K562 (cell line): Measurements from ENCODE around the gene ANO2. TPM values are rescaled to one million over a fixed set of nuclear protein-coding genes. Genes with fewer than 3 reads are reported as not detected.

Experiments used
- ATAC-seq: fragments of 200-7000 bp; cut with Tn5 transposase; 3 replicates; pipeline ENCODE4 v1.9.1; 2020; ENCODE audit warnings: moderate library complexity
- BruUV-seq: library from RNA; stranded (reverse); fragments of 400-500 nt; replicated peaks from 2 replicates; lab custom pipeline; 2021; lab: Mats Ljungman, UMichigan
- CTCF ChIA-PET: fragments of 300-600 bp; formaldehyde crosslinking; extraction: SDS; loops from one replicate; lab custom pipeline; 2021; ENCODE audit warnings: low intra/inter-chr PET ratio; lab: Yijun Ruan, JAX
- POLR2A ChIA-PET: fragments of 300-600, 350-650 bp; sonication (Branson Sonifier 250); formaldehyde crosslinking; extraction: SDS; loops from one replicate; lab custom pipeline; 2021; ENCODE audit warnings: antibody characterized with exemption, inconsistent platforms; lab: Yijun Ruan, JAX
- DNase-seq, 4 experiments: peaks; one replicate each; pipeline versions ENCODE4 v3.0.0 to v3.0.0-alpha.2; 2011 to 2018; ENCODE audit warnings: low spot score in 3 of 4, mixed read lengths in 3 of 4; ENCODE audit errors: extremely low read depth in 1 of 4
- FAIRE-seq: peaks from 2 replicates; lab custom pipeline; 2011; peaks lifted over from hg19 to GRCh38; lab: Jason Lieb, UNC
- H2AFZ ChIP-seq: 2 replicates; pipeline ENCODE4 v1.6.0; 2011; ENCODE audit warnings: low read depth, low read length, control low read depth, inconsistent platforms
- H3K27ac ChIP-seq: fragments of 200-600 bp; 3 replicates; pipeline ENCODE4 v1.8.0; 2011; ENCODE audit warnings: low read depth, mild to moderate bottlenecking, control low read depth, inconsistent platforms, low read length, moderate library complexity, mixed read lengths; ENCODE audit errors: extremely low read depth
- H3K27me3 ChIP-seq, 2 experiments: fragments of 300-600 bp in 1 of 2; 2 replicates in 1 of 2; 3 replicates in 1 of 2; pipeline versions ENCODE4 v1.6.0 to v1.8.0; 2011; ENCODE audit warnings: inconsistent platforms in 2 of 2, low read length in 2 of 2, mild to moderate bottlenecking in 1 of 2, mixed read lengths in 1 of 2, moderate library complexity in 1 of 2; ENCODE audit not compliant: control insufficient read depth in 2 of 2, insufficient read depth in 2 of 2
- H3K36me3 ChIP-seq: fragments of 300-600 bp; 3 replicates; pipeline ENCODE4 v1.8.0; 2011; ENCODE audit warnings: mild to moderate bottlenecking, low read length, inconsistent platforms; ENCODE audit not compliant: control insufficient read depth, insufficient read depth
- H3K4me1 ChIP-seq, 2 experiments: fragments of 200-600 bp in 1 of 2; replicated peaks in 1 of 2; 2 replicates in 1 of 2; 3 replicates in 1 of 2; pipeline versions ENCODE4 v1.5.1 to v1.8.0; 2011; ENCODE audit warnings: inconsistent platforms in 2 of 2, low read length in 2 of 2, mild to moderate bottlenecking in 1 of 2, mixed read lengths in 1 of 2, moderate library complexity in 1 of 2; ENCODE audit not compliant: control insufficient read depth in 2 of 2, insufficient read depth in 2 of 2
- H3K4me2 ChIP-seq: 2 replicates; pipeline ENCODE4 v1.6.1; 2011; ENCODE audit warnings: low read length, control low read depth, inconsistent platforms, mixed read lengths; ENCODE audit not compliant: insufficient read depth
- H3K4me3 ChIP-seq: fragments of 200-600 bp; sonication (generic), shearing (Covaris generic); 2 replicates; pipeline ENCODE4 v1.5.1; 2016; ENCODE audit warnings: control low read depth, inconsistent platforms
- H3K79me2 ChIP-seq: fragments of 200-600 bp; 3 replicates; pipeline ENCODE4 v1.8.0; 2011; ENCODE audit warnings: low read length, inconsistent platforms; ENCODE audit not compliant: control insufficient read depth, insufficient read depth
- H3K9ac ChIP-seq, 2 experiments: 2 replicates each; pipeline versions ENCODE4 v1.6.0 to v1.6.1; 2011; ENCODE audit warnings: low read depth in 2 of 2, low read length in 2 of 2, control low read depth in 1 of 2, inconsistent platforms in 1 of 2, mild to moderate bottlenecking in 1 of 2, mixed read lengths in 1 of 2; ENCODE audit not compliant: insufficient read depth in 1 of 2
- H3K9me1 ChIP-seq: one replicate; pipeline ENCODE4 v1.6.0; 2011; ENCODE audit warnings: inconsistent platforms, mild to moderate bottlenecking, low read length, moderate library complexity; ENCODE audit not compliant: control insufficient read depth, insufficient read depth
- H3K9me3 ChIP-seq: replicated peaks from 2 replicates; pipeline ENCODE4 v1.5.1; 2011; ENCODE audit warnings: low read depth, low read length, inconsistent platforms; ENCODE audit not compliant: control insufficient read depth, insufficient read depth
- H4K20me1 ChIP-seq: replicated peaks from 2 replicates; pipeline ENCODE4 v1.6.1; 2011; ENCODE audit warnings: low read length, inconsistent platforms, mixed read lengths; ENCODE audit not compliant: control insufficient read depth, insufficient read depth
- NFE2 ChIP-seq: IDR thresholded peaks from 2 replicates; pipeline ENCODE4 v1.6.1; 2014; ENCODE audit warnings: antibody characterized with exemption, low read depth
- POU5F1 ChIP-seq: fragments of 150-350 bp; IDR thresholded peaks from 2 replicates; pipeline ENCODE4 v1.6.1; 2014; ENCODE audit warnings: borderline replicate concordance, low read length, low read depth, mild to moderate bottlenecking; ENCODE audit not compliant: partially characterized antibody
- TGIF2 ChIP-seq: sonication (generic); formaldehyde crosslinking; IDR thresholded peaks from 2 replicates; pipeline ENCODE4 v1.8.1; 2022; ENCODE audit warnings: mild to moderate bottlenecking, missing genetic modification reagents, moderate library complexity
- ZFP30 ChIP-seq: fragments of 250-450 bp; sonication (Bioruptor Pico); IDR thresholded peaks from 2 replicates; pipeline ENCODE4 v1.8.0; 2022; ENCODE audit warnings: moderate library complexity, mild to moderate bottlenecking, inconsistent platforms, borderline replicate concordance
- WGBS: fragments of 100-300 bp; shearing (Covaris generic); methylation state at CpG from one replicate; pipeline ENCODE4 v1.1.6; 2016; ENCODE audit warnings: low coverage, mixed read lengths; ENCODE audit not compliant: insufficient coverage; ENCODE audit errors: missing lambda C conversion rate; 5-methylcytosine and 5-hydroxymethylcytosine counted together
- in situ Hi-C: fragments of 300-500 bp; cut with MboI; formaldehyde crosslinking; loops from 4 replicates; pipeline ENCODE4 v1.15.0; 2018; ENCODE audit warnings: inconsistent platforms, mixed read lengths
- intact Hi-C: fragments of 100-400 bp; cut with micrococcal nuclease; formaldehyde crosslinking; loops from 2 replicates; pipeline ENCODE4 v1.14.2; 2022
- polyA plus RNA-seq, 8 experiments: library from polyadenylated mRNA; depleted of rRNA in 4 of 8; stranded (reverse) in 5 of 8; unstranded in 3 of 8; fragments of >200 nt; fragmentation: Nextera tagmentation in 2 of 8; fragmentation: Illumina TruSeq in 1 of 8; extraction: Ambion mirVana in 2 of 8; extraction: Trizol in 1 of 8; gene quantifications; 2 replicates each; pipeline versions ENCODE4 v1.2.1 to v1.2.3, GENCODE V29; 2011 to 2014; ENCODE audit warnings: inconsistent platforms in 1 of 8, missing spikeins in 1 of 8
- total RNA-seq, 7 experiments: library from RNA; depleted of rRNA in 6 of 7; stranded (reverse); fragments of >200 nt in 6 of 7; fragmentation: Illumina TruSeq in 2 of 7; extraction: Trizol in 2 of 7; gene quantifications; 2 replicates each; pipeline versions ENCODE4 v1.2.1 to v1.2.3, GENCODE V29; 2011 to 2021; ENCODE audit warnings: low replicate concordance in 1 of 7
- TF ChIP-seq, protein P1 (sequence below): IDR thresholded peaks from 3 replicates; pipeline ENCODE4 v1.6.1; 2011; ENCODE audit warnings: borderline replicate concordance, mild to moderate bottlenecking; ENCODE audit not compliant: insufficient read length, insufficient read depth
- TF ChIP-seq, protein P2 (sequence below): sonication (generic); formaldehyde crosslinking; IDR thresholded peaks from 2 replicates; pipeline ENCODE4 v1.8.0; 2022; ENCODE audit warnings: missing genetic modification reagents, mild to moderate bottlenecking, borderline replicate concordance
- TF ChIP-seq, protein P3 (sequence below): IDR thresholded peaks from 2 replicates; pipeline ENCODE4 v1.6.1; 2012; ENCODE audit warnings: low read depth, low read length, improper control_type of control experiment, borderline replicate concordance

Gene ANO2
- total and polyA plus RNA-seq, 9 of the 15 experiments (the other 6 are each of a cell fraction or from before 2014, with no cell fraction given), result 0.64 TPM; not detected in 8

GRCh38 chr12:5523396-5524115 is 421.5 kb downstream of the ANO2 start:
- WGBS, result under 1% methylated on average over 23 of the region's 24 CpGs
- no peaks in the 10 kb centered on the region for H3K9me1 ChIP-seq
- peaks cover 0 to 41% of the 10 kb centered on the region in 2 experiments; a peak in 2 of 5 replicates for H3K27me3 ChIP-seq
- TF ChIP-seq, protein P1, sequence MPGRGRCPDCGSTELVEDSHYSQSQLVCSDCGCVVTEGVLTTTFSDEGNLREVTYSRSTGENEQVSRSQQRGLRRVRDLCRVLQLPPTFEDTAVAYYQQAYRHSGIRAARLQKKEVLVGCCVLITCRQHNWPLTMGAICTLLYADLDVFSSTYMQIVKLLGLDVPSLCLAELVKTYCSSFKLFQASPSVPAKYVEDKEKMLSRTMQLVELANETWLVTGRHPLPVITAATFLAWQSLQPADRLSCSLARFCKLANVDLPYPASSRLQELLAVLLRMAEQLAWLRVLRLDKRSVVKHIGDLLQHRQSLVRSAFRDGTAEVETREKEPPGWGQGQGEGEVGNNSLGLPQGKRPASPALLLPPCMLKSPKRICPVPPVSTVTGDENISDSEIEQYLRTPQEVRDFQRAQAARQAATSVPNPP, result no peak
- TF ChIP-seq, protein P2, sequence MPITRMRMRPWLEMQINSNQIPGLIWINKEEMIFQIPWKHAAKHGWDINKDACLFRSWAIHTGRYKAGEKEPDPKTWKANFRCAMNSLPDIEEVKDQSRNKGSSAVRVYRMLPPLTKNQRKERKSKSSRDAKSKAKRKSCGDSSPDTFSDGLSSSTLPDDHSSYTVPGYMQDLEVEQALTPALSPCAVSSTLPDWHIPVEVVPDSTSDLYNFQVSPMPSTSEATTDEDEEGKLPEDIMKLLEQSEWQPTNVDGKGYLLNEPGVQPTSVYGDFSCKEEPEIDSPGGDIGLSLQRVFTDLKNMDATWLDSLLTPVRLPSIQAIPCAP, result no peak
- TF ChIP-seq NFE2, result no peak
- TF ChIP-seq, protein P3, sequence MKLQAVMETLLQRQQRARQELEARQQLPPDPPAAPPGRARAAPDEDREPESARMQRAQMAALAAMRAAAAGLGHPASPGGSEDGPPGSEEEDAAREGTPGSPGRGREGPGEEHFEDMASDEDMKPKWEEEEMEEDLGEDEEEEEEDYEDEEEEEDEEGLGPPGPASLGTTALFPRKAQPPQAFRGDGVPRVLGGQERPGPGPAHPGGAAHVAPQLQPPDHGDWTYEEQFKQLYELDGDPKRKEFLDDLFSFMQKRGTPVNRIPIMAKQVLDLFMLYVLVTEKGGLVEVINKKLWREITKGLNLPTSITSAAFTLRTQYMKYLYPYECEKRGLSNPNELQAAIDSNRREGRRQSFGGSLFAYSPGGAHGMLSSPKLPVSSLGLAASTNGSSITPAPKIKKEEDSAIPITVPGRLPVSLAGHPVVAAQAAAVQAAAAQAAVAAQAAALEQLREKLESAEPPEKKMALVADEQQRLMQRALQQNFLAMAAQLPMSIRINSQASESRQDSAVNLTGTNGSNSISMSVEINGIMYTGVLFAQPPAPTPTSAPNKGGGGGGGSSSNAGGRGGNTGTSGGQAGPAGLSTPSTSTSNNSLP, result no peak
- no peak for TF ChIP-seq TGIF2 (CRISPR knock-in tag)
- no peak for TF ChIP-seq ZFP30
- no peak for TF ChIP-seq POU5F1
- no peak overlapping the region for H3K4me2 ChIP-seq
- H3K79me2 ChIP-seq, result no peaks in the 10 kb centered on the region
- POLR2A ChIA-PET, result interaction anchor here (0.5 kb wide), 1 partner anchor 52 kb away, joined by 3 read pairs; no protein-coding TSS in a partner anchor
- no TSS peak for BruUV-seq
- FAIRE-seq (no peak), DNase-seq (no peak), ATAC-seq (no peak)
- in situ Hi-C loops (no loop called here), intact Hi-C loops (no loop called here)
- H4K20me1 ChIP-seq, result no peaks in the 10 kb centered on the region
- no peak overlapping the region for H3K27ac ChIP-seq
- no peaks in the 10 kb centered on the region; a peak in 1 of 5 replicates for H3K4me1 ChIP-seq
- H3K36me3 ChIP-seq, result no peaks in the 10 kb centered on the region
- no peak overlapping the region for H3K4me3 ChIP-seq
- no peaks in the 10 kb centered on the region for H3K9me3 ChIP-seq
- H2AFZ ChIP-seq, result no peak overlapping the region
- CTCF ChIA-PET, result no interaction called here
- H3K9ac ChIP-seq, result no peak overlapping the region
